ENCODE results near the gene MAP7D1.

Gene MAP7D1

DNA sequence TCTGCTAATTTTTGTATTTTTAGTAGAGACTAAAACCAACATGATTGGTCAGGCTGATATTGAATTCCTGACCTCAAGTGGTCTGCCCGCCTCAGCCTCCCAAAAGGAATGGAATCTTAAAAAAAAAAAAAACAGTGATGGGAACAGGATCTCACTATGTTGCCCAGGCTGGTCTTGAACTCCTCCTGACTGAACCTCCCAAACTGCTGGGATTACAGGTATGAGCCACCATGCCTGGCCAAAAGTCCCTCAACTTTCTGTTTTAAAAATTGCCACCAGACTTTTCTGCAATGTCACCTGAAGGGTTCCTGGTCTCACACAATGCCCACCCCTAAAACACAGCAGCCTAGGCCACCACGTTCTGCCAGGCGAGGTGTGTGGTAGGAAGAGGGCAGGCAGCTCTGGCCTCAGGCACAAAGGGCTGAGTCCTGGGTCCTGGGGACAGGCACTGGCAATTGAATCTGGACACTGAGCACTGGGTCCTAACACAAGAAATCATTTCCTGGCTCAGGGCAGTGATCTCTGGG lies 47.1 kb downstream of the MAP7D1 start:
- TF ChIP-seq, protein P1, sequence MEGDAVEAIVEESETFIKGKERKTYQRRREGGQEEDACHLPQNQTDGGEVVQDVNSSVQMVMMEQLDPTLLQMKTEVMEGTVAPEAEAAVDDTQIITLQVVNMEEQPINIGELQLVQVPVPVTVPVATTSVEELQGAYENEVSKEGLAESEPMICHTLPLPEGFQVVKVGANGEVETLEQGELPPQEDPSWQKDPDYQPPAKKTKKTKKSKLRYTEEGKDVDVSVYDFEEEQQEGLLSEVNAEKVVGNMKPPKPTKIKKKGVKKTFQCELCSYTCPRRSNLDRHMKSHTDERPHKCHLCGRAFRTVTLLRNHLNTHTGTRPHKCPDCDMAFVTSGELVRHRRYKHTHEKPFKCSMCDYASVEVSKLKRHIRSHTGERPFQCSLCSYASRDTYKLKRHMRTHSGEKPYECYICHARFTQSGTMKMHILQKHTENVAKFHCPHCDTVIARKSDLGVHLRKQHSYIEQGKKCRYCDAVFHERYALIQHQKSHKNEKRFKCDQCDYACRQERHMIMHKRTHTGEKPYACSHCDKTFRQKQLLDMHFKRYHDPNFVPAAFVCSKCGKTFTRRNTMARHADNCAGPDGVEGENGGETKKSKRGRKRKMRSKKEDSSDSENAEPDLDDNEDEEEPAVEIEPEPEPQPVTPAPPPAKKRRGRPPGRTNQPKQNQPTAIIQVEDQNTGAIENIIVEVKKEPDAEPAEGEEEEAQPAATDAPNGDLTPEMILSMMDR (IDR thresholded peaks at IDR 0.05; ENCODE audit: low read depth, low read length, missing control alignments): no peak
- Histone ChIP-seq H3K4me3 (ENCODE audit: low read depth, low read length) (no peak overlapping the region), H3K27me3 (replicated peaks) (no peaks in the 10 kb centered on the region), H3K27ac (no peak overlapping the region), H3K36me3 (replicated peaks) (no peaks in the 10 kb centered on the region)
- in situ Hi-C loops (cut with HindIII; ENCODE audit: low pct_ligation_motif_present, low sequenced_read_pairs): no loop called here
- DNase-seq: no peak

DNA sequence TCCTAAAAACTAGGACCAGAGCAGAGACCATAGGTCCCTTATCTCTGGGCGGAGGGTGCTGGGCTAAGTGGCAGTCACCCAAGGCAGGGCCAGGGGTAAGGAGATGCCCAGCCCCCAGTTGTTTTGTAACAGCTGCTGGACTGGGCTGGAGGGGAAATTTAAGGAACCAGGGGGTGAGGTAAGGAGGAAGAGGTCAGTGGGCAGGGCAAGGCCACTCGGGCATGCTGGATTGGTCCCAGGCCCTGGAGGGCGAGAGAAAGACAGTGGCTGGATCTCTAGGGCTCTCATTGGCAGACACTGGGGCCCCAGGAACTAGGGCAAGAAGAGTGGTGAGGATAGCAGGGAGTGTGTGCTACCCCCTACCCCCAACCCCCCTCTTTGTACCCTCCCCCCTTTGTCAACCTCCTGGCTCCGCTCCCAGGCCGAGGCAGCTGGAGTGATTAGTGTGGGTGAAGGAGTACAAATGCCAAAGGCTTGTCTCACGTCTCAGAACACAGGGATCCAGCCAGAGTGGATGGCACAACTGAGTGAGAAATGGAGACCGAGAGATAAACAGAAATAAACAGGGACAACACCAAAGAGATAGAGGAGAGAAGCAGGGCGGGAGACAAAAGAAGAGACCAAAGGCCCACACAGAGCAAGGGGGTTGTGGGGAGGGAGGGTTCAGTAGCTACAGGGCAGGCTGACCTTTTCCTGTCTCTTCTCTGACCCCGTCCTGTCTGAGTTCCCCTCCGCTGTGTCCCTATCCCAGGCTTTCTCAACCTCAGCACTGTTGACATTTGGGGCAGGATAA lies 47.8 kb downstream of the MAP7D1 start:
- Histone ChIP-seq H3K4me3 (ENCODE audit: low read depth, low read length) (no peak overlapping the region), H3K27ac (no peak overlapping the region), H3K36me3 (replicated peaks) (no peaks in the 10 kb centered on the region), H3K27me3 (replicated peaks) (no peaks in the 10 kb centered on the region)
- TF ChIP-seq, protein P1 (IDR thresholded peaks at IDR 0.05; ENCODE audit: low read depth, low read length, missing control alignments): no peak
- DNase-seq: peak; percentile 25
- in situ Hi-C loops (cut with HindIII; ENCODE audit: low pct_ligation_motif_present, low sequenced_read_pairs): no loop called here

DNA sequence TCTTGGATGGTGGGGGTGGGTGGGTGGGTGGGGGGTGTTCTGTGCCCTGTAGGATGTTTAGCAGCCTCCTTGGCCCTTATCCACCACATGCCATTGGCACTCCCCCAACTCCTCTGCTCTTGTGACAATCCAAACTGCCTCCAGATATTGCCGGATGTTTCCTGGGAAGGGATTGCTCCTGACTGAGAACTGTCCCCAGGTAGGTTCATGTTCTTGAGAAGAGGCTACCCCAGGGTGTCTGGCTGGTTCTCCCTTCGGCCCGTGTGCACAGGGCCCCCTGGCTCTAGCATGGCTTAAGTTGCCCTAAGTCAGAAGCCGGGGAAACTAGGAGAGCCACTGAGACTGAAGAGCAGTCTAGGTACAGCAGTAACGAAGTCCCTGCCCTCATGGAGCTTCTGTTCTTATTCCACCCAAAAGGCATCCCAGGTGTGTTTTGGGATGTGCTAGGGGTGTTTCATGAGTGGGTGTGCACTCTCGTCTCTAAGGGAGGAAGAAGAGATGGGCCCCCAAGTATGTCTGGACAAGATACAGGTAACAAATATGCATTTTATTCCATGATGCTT lies 48.5 kb downstream of the MAP7D1 start:
- H3K27me3 ChIP-seq (replicated peaks): no peaks in the 10 kb centered on the region
- TF ChIP-seq, protein P1 (IDR thresholded peaks at IDR 0.05; ENCODE audit: low read depth, low read length, missing control alignments): no peak
- in situ Hi-C loops (cut with HindIII; ENCODE audit: low pct_ligation_motif_present, low sequenced_read_pairs): no loop called here
- no peaks in the 10 kb centered on the region for H3K36me3 ChIP-seq (replicated peaks)
- no peak overlapping the region for H3K27ac ChIP-seq
- DNase-seq: no peak
- no peak overlapping the region for H3K4me3 ChIP-seq (ENCODE audit: low read depth, low read length)

DNA sequence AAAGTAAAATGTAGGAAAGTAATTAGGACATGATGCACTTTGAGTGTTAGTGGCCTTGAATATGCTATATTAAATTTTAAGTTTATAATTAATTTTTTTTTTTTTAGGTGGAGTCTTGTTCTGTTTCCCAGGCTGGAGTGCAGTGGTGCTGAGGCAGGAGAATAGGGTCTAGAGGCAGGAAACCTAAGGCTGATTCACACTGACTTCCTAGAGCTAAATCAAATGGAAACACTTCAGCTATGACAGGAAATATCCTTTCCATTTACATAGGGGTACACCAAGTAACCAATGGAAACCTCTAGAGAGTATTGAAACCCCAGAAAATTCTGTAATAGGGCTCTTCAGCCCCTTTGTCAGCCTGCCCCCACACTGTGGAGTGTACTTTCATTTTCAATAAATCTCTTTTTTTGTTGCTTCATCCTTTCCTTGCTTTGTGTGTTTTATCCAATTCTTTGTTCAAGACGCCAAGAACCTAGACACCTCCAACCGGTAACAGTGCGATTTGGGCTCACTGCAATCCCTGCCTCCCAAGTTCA lies 50.4 kb downstream of the MAP7D1 start:
- Histone ChIP-seq H3K27ac (no peak overlapping the region), H3K4me3 (ENCODE audit: low read depth, low read length) (no peak overlapping the region), H3K27me3 (replicated peaks) (no peaks in the 10 kb centered on the region), H3K36me3 (replicated peaks) (no peaks in the 10 kb centered on the region)
- TF ChIP-seq, protein P1 (IDR thresholded peaks at IDR 0.05; ENCODE audit: low read depth, low read length, missing control alignments): no peak
- no peak for DNase-seq
- in situ Hi-C loops (cut with HindIII; ENCODE audit: low pct_ligation_motif_present, low sequenced_read_pairs): no loop called here

DNA sequence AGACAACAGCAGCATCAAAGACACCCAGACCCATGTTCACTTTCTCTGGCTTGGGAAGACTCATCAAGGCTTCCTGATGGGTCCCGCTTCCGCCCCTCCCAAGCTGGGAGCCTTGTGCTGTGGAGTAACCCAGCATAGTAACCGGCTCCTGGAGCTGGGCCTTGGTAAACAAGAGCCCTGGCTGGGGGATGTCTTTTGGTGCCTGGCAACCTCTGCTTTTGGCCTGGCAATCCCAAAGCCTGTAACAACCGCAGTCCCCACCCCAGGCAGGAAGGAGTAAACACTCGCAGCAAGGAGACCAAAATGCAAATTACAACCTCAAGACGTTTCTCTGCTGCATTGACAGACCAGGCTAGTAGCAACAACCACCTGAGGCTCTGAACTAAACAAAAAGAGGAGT lies 51.4 kb downstream of the MAP7D1 start:
- in situ Hi-C loops (cut with HindIII; ENCODE audit: low pct_ligation_motif_present, low sequenced_read_pairs): no loop called here
- Histone ChIP-seq H3K27me3 (replicated peaks) (no peaks in the 10 kb centered on the region), H3K27ac (no peak overlapping the region), H3K4me3 (ENCODE audit: low read depth, low read length) (no peak overlapping the region), H3K36me3 (replicated peaks) (no peaks in the 10 kb centered on the region)
- DNase-seq: peak; percentile 42
- TF ChIP-seq, protein P1 (IDR thresholded peaks at IDR 0.05; ENCODE audit: low read depth, low read length, missing control alignments): no peak
